ENCODE data around the gene FOXK1. TPM values are rescaled to one million over a fixed set of nuclear protein-coding genes. Genes with fewer than 3 reads are reported as not detected.

Gene FOXK1
- total RNA-seq, 1 experiment from 2014 or later, result 50.8 TPM

GRCh38 chr7:4768597-4769569, 86.8 kb downstream of the FOXK1 start:
- no peak for DNase-seq
- peaks cover 27% of the 10 kb centered on the region for H3K36me3 Mint-ChIP-seq (ENCODE audit: insufficient read depth, unreplicated experiment)
- TF ChIP-seq CTCF (IDR thresholded peaks at IDR 0.05; ENCODE audit: insufficient read depth in 1 of 2, low read depth in 1 of 2, low read length in 1 of 2, severe bottlenecking in 1 of 2, unreplicated experiment in 1 of 2), result no peak
- peak overlapping the region; percentile 39 for H3K27ac Mint-ChIP-seq (ENCODE audit: unreplicated experiment)
- BruUV-seq (replicated peaks), result no TSS peak
- Histone ChIP-seq H3K4me3 (ENCODE audit: low read depth, low read length) (no peak overlapping the region), H3K27me3 (replicated peaks; ENCODE audit: control insufficient read depth, insufficient read depth, low read length) (no peaks in the 10 kb centered on the region), H3K4me1 (0 out of 2 replicates have a peak, but pooled peaks cover 4% of the 10 kb centered on the region), H3K36me3 (ENCODE audit: control insufficient read depth, insufficient read depth, low read length) (no peaks in the 10 kb centered on the region; the same call in none of the 2 replicates), H3K9me3 (no peaks in the 10 kb centered on the region)
- no peaks in the 10 kb centered on the region for H3K27me3 Mint-ChIP-seq (ENCODE audit: insufficient read depth, unreplicated experiment)
- peaks cover 4% of the 10 kb centered on the region for H3K4me1 Mint-ChIP-seq (ENCODE audit: low read depth, unreplicated experiment)
- no peak overlapping the region for H3K4me3 Mint-ChIP-seq (ENCODE audit: unreplicated experiment)
- intact Hi-C loops (cut with micrococcal nuclease; ENCODE audit: unreplicated experiment), result no loop called here
- H3K9me3 Mint-ChIP-seq (ENCODE audit: unreplicated experiment), result no peaks in the 10 kb centered on the region
- ChIA-PET CTCF (no interaction called here), POLR2A (no interaction called here)

GRCh38 chr7:4769761-4770160, 87.7 kb downstream of the FOXK1 start:
- intact Hi-C loops (cut with micrococcal nuclease; ENCODE audit: unreplicated experiment), result no loop called here
- H3K4me1 ChIP-seq, result 0 out of 2 replicates have a peak, but pooled peaks cover 11% of the 10 kb centered on the region
- no peaks in the 10 kb centered on the region for H3K9me3 Mint-ChIP-seq (ENCODE audit: unreplicated experiment)
- DNase-seq, result no peak
- no peaks in the 10 kb centered on the region for H3K27me3 ChIP-seq (replicated peaks; ENCODE audit: control insufficient read depth, insufficient read depth, low read length)
- H3K27ac Mint-ChIP-seq (ENCODE audit: unreplicated experiment), result peak overlapping the region; percentile 39
- H3K27me3 Mint-ChIP-seq (ENCODE audit: insufficient read depth, unreplicated experiment), result no peaks in the 10 kb centered on the region
- BruUV-seq (replicated peaks), result no TSS peak
- POLR2A ChIA-PET, result no interaction called here
- H3K36me3 ChIP-seq (ENCODE audit: control insufficient read depth, insufficient read depth, low read length), result no peaks in the 10 kb centered on the region; the same call in 1 of the 2 replicates
- H3K4me3 Mint-ChIP-seq (ENCODE audit: unreplicated experiment), result no peak overlapping the region
- CTCF ChIA-PET, result no interaction called here
- TF ChIP-seq CTCF (IDR thresholded peaks at IDR 0.05; ENCODE audit: insufficient read depth in 1 of 2, low read depth in 1 of 2, low read length in 1 of 2, severe bottlenecking in 1 of 2, unreplicated experiment in 1 of 2), result no peak
- H3K4me3 ChIP-seq (ENCODE audit: low read depth, low read length), result no peak overlapping the region
- H3K4me1 Mint-ChIP-seq (ENCODE audit: low read depth, unreplicated experiment), result peaks cover 12% of the 10 kb centered on the region
- H3K36me3 Mint-ChIP-seq (ENCODE audit: insufficient read depth, unreplicated experiment), result peaks cover 29% of the 10 kb centered on the region
- H3K9me3 ChIP-seq, result no peaks in the 10 kb centered on the region

GRCh38 chr7:4770886-4771285, 88.8 kb downstream of the FOXK1 start:
- Histone ChIP-seq H3K9me3 (no peaks in the 10 kb centered on the region), H3K4me3 (ENCODE audit: low read depth, low read length) (no peak overlapping the region), H3K4me1 (0 out of 2 replicates have a peak, but pooled peaks cover 11% of the 10 kb centered on the region), H3K27me3 (replicated peaks; ENCODE audit: control insufficient read depth, insufficient read depth, low read length) (no peaks in the 10 kb centered on the region), H3K36me3 (ENCODE audit: control insufficient read depth, insufficient read depth, low read length) (no peaks in the 10 kb centered on the region)
- Mint-ChIP-seq H3K4me3 (ENCODE audit: unreplicated experiment) (peak overlapping the region; percentile 21), H3K27me3 (ENCODE audit: insufficient read depth, unreplicated experiment) (no peaks in the 10 kb centered on the region), H3K36me3 (ENCODE audit: insufficient read depth, unreplicated experiment) (peaks cover 33% of the 10 kb centered on the region), H3K4me1 (ENCODE audit: low read depth, unreplicated experiment) (peaks cover 13% of the 10 kb centered on the region), H3K27ac (ENCODE audit: unreplicated experiment) (no peak overlapping the region), H3K9me3 (ENCODE audit: unreplicated experiment) (no peaks in the 10 kb centered on the region)
- ChIA-PET CTCF (no interaction called here), POLR2A (no interaction called here)
- intact Hi-C loops (cut with micrococcal nuclease; ENCODE audit: unreplicated experiment), result no loop called here
- no peak for TF ChIP-seq CTCF (IDR thresholded peaks at IDR 0.05; ENCODE audit: insufficient read depth in 1 of 2, low read depth in 1 of 2, low read length in 1 of 2, severe bottlenecking in 1 of 2, unreplicated experiment in 1 of 2)
- DNase-seq, result no peak
- BruUV-seq (replicated peaks), result no TSS peak

Measured in Caco-2 (cell line).